Dermis blood vessel endothelial cell (primary cell): ENCODE measurements around the gene KSR2. TPM values are rescaled to one million over a fixed set of nuclear protein-coding genes. Genes with fewer than 3 reads are reported as not detected.
"Not testable (repeated sequence)": the region's sequence is repeated elsewhere in the genome, so short reads cannot be mapped to it uniquely, and the experiment has no call there.

Source experiments
- DNase-seq: peaks from one replicate; pipeline ENCODE4 v3.0.0; 2010
- total RNA-seq: library from RNA; depleted of rRNA; stranded (reverse); fragments of >200 nt; gene quantifications from 2 replicates; pipeline ENCODE4 v1.2.3, GENCODE V29; 2014

Gene KSR2
- total RNA-seq, 1 donor from 2014 or later = under 0.01 TPM

GRCh38 chr12:117890137-117890536 lies 78.7 kb downstream of the KSR2 start:
- no peak for DNase-seq

- no peak for DNase-seq
These were observed 79.7 kb downstream of the KSR2 start for GRCh38 chr12:117889098-117889497.

GRCh38 chr12:117885211-117885610 lies 83.6 kb downstream of the KSR2 start:
- no peak for DNase-seq

- DNase-seq = no peak
These were observed 84.6 kb downstream of the KSR2 start for GRCh38 chr12:117884161-117884560.

GRCh38 chr12:117882603-117883184 lies 86.1 kb downstream of the KSR2 start:
- DNase-seq = no peak

GRCh38 chr12:117882181-117882580 lies 86.6 kb downstream of the KSR2 start:
- no peak for DNase-seq

GRCh38 chr12:117881517-117881916 lies 87.3 kb downstream of the KSR2 start:
- no peak for DNase-seq

- DNase-seq = no peak
These were observed 90.2 kb downstream of the KSR2 start for GRCh38 chr12:117878605-117879004.

- no peak for DNase-seq
These were observed 92.4 kb downstream of the KSR2 start for GRCh38 chr12:117876436-117876816.

- DNase-seq = peak; percentile 70
These were observed 92.9 kb downstream of the KSR2 start for GRCh38 chr12:117875744-117876435.

- peak; percentile 80 for DNase-seq
These were observed 93.9 kb downstream of the KSR2 start for GRCh38 chr12:117874842-117875434.

- DNase-seq = not testable (repeated sequence)
These were observed 94.6 kb downstream of the KSR2 start for GRCh38 chr12:117874198-117874597.

- no peak for DNase-seq
These were observed 96.1 kb downstream of the KSR2 start for GRCh38 chr12:117872546-117873169.

GRCh38 chr12:117869551-117869950 lies 99.2 kb downstream of the KSR2 start:
- DNase-seq = no peak

GRCh38 chr12:117867348-117867747 lies 101.4 kb downstream of the KSR2 start:
- no peak for DNase-seq

- no peak for DNase-seq
These were observed 103.3 kb downstream of the KSR2 start for GRCh38 chr12:117865505-117865904.

GRCh38 chr12:117863002-117863709 lies 105.6 kb downstream of the KSR2 start:
- no peak for DNase-seq

GRCh38 chr12:117861691-117862090 lies 107.1 kb downstream of the KSR2 start:
- DNase-seq = no peak

GRCh38 chr12:117860787-117861290 lies 108.0 kb downstream of the KSR2 start:
- DNase-seq = not testable (repeated sequence)

GRCh38 chr12:117860111-117860510 lies 108.7 kb downstream of the KSR2 start:
- DNase-seq = no peak

- peak; percentile 77 for DNase-seq
These were observed 110.9 kb downstream of the KSR2 start for GRCh38 chr12:117857632-117858612.

- DNase-seq = not testable (repeated sequence)
These were observed 111.7 kb downstream of the KSR2 start for GRCh38 chr12:117857139-117857538.
